RWPE2 (cell line): ENCODE measurements around the gene ELFN1.

ENCODE experiments used
- ATAC-seq: fragments of 200-7000 bp; cut with Tn5 transposase; 3 replicates; pipeline ENCODE4 v1.9.1; 2021; ENCODE audit warnings: low read depth
- DNase-seq: peaks from one replicate; pipeline ENCODE4 v3.0.0-alpha.2; 2020; ENCODE audit warnings: low spot score
- H3K27ac ChIP-seq: fragments of 450-650 bp; 2 replicates; pipeline ENCODE4 v1.5.1; 2017; ENCODE audit warnings: mild to moderate bottlenecking; ENCODE audit not compliant: poor library complexity, severe bottlenecking
- H3K27me3 ChIP-seq: fragments of 250-450 bp; sonication (Bioruptor Pico); 2 replicates; pipeline ENCODE4 v1.5.1; 2021; ENCODE audit warnings: mild to moderate bottlenecking, moderate library complexity; ENCODE audit not compliant: insufficient read depth, poor library complexity, severe bottlenecking
- H3K36me3 ChIP-seq: fragments of 250-450 bp; sonication (Bioruptor Pico); 2 replicates; pipeline ENCODE4 v1.5.1; 2020; ENCODE audit warnings: low read depth, mild to moderate bottlenecking, moderate library complexity
- H3K4me1 ChIP-seq: fragments of 250-450 bp; sonication (Bioruptor Pico); 2 replicates; pipeline ENCODE4 v1.5.1; 2021; ENCODE audit warnings: mild to moderate bottlenecking, moderate library complexity; ENCODE audit not compliant: insufficient read depth, poor library complexity, severe bottlenecking
- H3K4me3 ChIP-seq: fragments of 250-450 bp; sonication (Bioruptor Pico); 2 replicates; pipeline ENCODE4 v1.5.1; 2021; ENCODE audit warnings: mild to moderate bottlenecking, moderate library complexity; ENCODE audit not compliant: severe bottlenecking
- H3K9me3 ChIP-seq: fragments of 250-450 bp; sonication (Bioruptor Pico); 2 replicates; pipeline ENCODE4 v1.5.1; 2021; ENCODE audit warnings: mild to moderate bottlenecking, moderate library complexity; ENCODE audit not compliant: severe bottlenecking
- TF ChIP-seq, protein P1 (sequence below): fragments of 450-650 bp; IDR thresholded peaks from one replicate; pipeline ENCODE4 v1.5.1; 2017; ENCODE audit warnings: mild to moderate bottlenecking, moderate library complexity; ENCODE audit not compliant: poor library complexity, severe bottlenecking

The ELFN1 gene

DNA sequence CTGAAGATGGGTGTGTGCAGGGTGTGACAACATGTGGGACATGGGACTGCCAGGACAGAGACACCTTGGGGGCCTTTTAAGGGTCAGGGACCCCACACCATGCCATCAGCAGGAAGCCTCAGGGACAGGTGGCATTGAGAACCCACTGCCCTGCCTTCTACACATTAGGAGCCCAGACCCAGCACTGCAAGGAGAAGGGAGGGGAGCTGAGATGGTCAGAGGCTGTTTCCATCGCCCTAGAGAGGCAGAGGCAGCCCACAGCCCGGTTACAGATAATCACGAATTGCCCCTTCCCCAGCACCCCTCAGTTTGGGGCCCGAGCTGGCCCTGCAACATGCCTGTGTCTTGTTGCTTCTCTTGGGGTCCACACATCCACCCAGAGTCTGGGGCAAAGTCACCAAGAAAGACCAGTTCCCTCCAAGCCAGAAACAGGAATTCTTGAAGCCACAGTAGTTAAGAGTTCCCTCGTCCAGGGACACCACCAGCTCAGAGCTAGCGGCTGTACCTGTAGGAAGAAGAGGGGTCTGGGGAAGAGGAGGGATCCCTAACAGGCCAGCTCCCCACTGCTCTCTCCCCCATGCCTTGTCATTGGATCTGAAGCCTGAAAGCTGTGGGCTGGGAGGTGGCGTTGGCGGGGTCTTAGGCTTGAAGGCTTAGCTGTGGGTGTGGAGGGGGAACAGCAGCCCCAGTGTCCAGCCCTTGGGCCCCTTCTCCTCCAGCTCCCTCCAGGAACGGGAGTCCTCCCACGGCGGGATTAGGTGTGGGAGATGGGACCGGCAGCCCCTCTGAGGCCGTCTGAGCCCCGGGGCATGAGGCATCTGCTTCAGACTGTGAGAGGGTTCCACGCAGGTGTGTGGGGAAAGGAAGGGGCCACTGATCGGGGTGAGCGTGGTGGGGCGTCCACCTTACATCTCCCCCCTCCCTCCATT, 44.8 kb upstream of the ELFN1 start:
- H3K4me1 ChIP-seq = no peaks in the 10 kb centered on the region
- no peaks in the 10 kb centered on the region for H3K36me3 ChIP-seq
- H3K4me3 ChIP-seq = no peak overlapping the region
- H3K27me3 ChIP-seq = no peaks in the 10 kb centered on the region
- no peaks in the 10 kb centered on the region for H3K9me3 ChIP-seq
- ATAC-seq (no peak), DNase-seq (no peak)
- TF ChIP-seq, protein P1, sequence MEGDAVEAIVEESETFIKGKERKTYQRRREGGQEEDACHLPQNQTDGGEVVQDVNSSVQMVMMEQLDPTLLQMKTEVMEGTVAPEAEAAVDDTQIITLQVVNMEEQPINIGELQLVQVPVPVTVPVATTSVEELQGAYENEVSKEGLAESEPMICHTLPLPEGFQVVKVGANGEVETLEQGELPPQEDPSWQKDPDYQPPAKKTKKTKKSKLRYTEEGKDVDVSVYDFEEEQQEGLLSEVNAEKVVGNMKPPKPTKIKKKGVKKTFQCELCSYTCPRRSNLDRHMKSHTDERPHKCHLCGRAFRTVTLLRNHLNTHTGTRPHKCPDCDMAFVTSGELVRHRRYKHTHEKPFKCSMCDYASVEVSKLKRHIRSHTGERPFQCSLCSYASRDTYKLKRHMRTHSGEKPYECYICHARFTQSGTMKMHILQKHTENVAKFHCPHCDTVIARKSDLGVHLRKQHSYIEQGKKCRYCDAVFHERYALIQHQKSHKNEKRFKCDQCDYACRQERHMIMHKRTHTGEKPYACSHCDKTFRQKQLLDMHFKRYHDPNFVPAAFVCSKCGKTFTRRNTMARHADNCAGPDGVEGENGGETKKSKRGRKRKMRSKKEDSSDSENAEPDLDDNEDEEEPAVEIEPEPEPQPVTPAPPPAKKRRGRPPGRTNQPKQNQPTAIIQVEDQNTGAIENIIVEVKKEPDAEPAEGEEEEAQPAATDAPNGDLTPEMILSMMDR = no peak
- no peak overlapping the region for H3K27ac ChIP-seq

DNA sequence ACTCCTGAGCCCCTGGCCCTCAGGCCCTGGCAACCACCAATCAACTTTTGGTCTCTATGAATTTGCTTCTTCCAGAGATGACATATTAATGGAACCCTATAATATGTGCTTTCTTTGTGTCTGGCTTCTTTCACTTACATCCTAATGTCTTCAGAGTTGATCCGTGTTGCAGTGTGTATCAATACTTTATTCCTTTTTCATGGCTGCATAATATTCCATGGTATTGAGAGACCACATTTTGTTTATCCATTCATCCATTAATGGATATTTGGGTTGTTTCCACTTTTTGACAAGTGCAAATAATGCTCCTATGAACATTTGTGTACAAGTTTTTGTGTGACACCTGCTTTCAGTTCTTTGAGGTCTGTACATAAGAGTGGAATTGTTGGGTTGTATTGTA, 43.3 kb upstream of the ELFN1 start:
- DNase-seq = no peak
- H3K27ac ChIP-seq = no peak overlapping the region
- TF ChIP-seq, protein P1 = no peak
- H3K27me3 ChIP-seq = no peaks in the 10 kb centered on the region
- H3K9me3 ChIP-seq = no peaks in the 10 kb centered on the region
- no peaks in the 10 kb centered on the region for H3K4me1 ChIP-seq
- H3K36me3 ChIP-seq = no peaks in the 10 kb centered on the region
- ATAC-seq = no peak
- H3K4me3 ChIP-seq = no peak overlapping the region

GRCh38 chr7:1630700-1631336, 39.3 kb upstream of the ELFN1 start:
- H3K27ac ChIP-seq = no peak overlapping the region
- TF ChIP-seq, protein P1 = no peak
- H3K9me3 ChIP-seq = no peaks in the 10 kb centered on the region
- no peak overlapping the region for H3K4me3 ChIP-seq
- DNase-seq = no peak
- no peaks in the 10 kb centered on the region for H3K4me1 ChIP-seq
- no peak for ATAC-seq
- no peaks in the 10 kb centered on the region for H3K36me3 ChIP-seq
- H3K27me3 ChIP-seq = no peaks in the 10 kb centered on the region

DNA sequence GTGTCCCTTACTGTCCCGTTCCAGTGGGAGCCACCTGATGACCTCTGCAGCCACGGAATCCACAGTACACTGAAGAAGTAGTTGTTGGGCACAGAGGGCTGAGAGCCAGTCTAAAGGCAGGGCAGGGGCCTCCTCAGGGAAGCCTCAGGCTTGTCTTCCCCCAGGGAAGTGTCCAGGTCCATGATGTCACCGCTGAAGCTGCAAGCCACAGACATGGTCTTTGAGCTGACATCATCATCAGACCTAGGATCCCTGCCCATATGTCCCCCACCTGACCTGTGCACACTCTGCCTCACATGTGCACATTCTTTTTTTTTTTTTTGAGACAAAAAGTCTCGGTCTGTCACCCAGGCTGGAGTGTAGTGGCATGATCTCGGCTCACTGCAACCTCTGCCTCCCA, 38.4 kb upstream of the ELFN1 start:
- DNase-seq (peak; percentile 18), ATAC-seq (no peak)
- H3K27ac ChIP-seq = no peak overlapping the region
- H3K27me3 ChIP-seq = no peaks in the 10 kb centered on the region
- H3K4me3 ChIP-seq = no peak overlapping the region
- H3K4me1 ChIP-seq = no peaks in the 10 kb centered on the region
- no peaks in the 10 kb centered on the region for H3K36me3 ChIP-seq
- TF ChIP-seq, protein P1 = no peak
- no peaks in the 10 kb centered on the region for H3K9me3 ChIP-seq
